Type B pancreatic cell (in vitro differentiated cells): ENCODE data around the gene SLC12A7. TPM values are rescaled to one million over a fixed set of nuclear protein-coding genes. Genes with fewer than 3 reads are reported as not detected.

Experiments
- DNase-seq: peaks from one replicate; pipeline ENCODE4 v3.0.0; 2021; ENCODE audit warnings: mixed read lengths; ENCODE audit not compliant: unreplicated experiment; ENCODE audit errors: extremely low spot score
- H3K27ac Mint-ChIP-seq: 2 replicates; pipeline ENCODE4 v1.8.0; 2021; ENCODE audit warnings: mild to moderate bottlenecking, mixed read lengths
- H3K27me3 Mint-ChIP-seq: 2 replicates; pipeline ENCODE4 v1.8.0; 2021; ENCODE audit warnings: mixed read lengths
- H3K36me3 Mint-ChIP-seq: 2 replicates; pipeline ENCODE4 v1.8.0; 2021; ENCODE audit warnings: mixed read lengths
- H3K4me1 Mint-ChIP-seq: one replicate; pipeline ENCODE4 v1.8.0; 2021; ENCODE audit warnings: mixed read lengths; ENCODE audit not compliant: unreplicated experiment
- H3K4me3 Mint-ChIP-seq: 2 replicates; pipeline ENCODE4 v1.8.0; 2021; ENCODE audit warnings: mild to moderate bottlenecking, mixed read lengths
- H3K9me3 Mint-ChIP-seq: 2 replicates; pipeline ENCODE4 v1.8.0; 2021; ENCODE audit warnings: mixed read lengths
- total RNA-seq: library from RNA; stranded (reverse); gene quantifications from 2 replicates; pipeline ENCODE4 v1.2.1, GENCODE V29; 2021; ENCODE audit warnings: low replicate concordance
- TF ChIP-seq, protein P1 (sequence below): fragments of 200-600 bp; sonication (generic); conservative IDR thresholded peaks from 2 replicates; pipeline ENCODE4 v1.5.0; 2021; ENCODE audit warnings: antibody characterized with exemption, mild to moderate bottlenecking

SLC12A7 gene
- total RNA-seq, 1 donor from 2014 or later, result 57.6 TPM

DNA sequence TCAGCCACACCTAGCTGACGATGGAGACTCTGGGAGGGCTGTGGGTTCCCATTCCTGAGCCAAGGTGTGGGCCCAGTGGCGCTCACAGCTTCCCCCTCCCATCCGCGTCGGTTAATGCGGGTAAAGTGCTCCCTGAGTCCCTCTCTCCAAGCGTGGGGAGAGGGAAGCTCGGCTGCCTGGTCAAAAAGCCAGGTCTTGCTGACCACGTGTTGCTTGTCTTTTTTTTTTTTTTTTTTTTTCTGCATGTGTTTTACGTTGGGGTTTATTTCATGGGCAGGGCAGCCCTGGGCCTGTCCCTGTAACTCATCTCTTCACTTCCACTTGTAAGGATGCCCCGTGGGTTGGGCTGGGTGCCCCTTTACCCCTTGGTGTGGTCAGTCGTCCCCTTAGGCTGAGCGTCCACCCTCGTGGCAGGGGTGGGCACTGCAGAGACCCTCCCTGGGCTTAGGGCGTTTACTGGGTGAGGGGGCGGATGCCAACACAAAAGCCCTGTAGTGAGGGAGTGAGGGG lies 91.4 kb downstream of the SLC12A7 start:
- Mint-ChIP-seq H3K27me3 (no peaks in the 10 kb centered on the region), H3K27ac (peak overlapping the region; percentile 24), H3K4me1 (peaks cover 15% of the 10 kb centered on the region), H3K9me3 (no peaks in the 10 kb centered on the region), H3K4me3 (peak overlapping the region; percentile 33), H3K36me3 (no peaks in the 10 kb centered on the region)
- TF ChIP-seq, protein P1, sequence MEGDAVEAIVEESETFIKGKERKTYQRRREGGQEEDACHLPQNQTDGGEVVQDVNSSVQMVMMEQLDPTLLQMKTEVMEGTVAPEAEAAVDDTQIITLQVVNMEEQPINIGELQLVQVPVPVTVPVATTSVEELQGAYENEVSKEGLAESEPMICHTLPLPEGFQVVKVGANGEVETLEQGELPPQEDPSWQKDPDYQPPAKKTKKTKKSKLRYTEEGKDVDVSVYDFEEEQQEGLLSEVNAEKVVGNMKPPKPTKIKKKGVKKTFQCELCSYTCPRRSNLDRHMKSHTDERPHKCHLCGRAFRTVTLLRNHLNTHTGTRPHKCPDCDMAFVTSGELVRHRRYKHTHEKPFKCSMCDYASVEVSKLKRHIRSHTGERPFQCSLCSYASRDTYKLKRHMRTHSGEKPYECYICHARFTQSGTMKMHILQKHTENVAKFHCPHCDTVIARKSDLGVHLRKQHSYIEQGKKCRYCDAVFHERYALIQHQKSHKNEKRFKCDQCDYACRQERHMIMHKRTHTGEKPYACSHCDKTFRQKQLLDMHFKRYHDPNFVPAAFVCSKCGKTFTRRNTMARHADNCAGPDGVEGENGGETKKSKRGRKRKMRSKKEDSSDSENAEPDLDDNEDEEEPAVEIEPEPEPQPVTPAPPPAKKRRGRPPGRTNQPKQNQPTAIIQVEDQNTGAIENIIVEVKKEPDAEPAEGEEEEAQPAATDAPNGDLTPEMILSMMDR, result no peak
- no peak for DNase-seq

DNA sequence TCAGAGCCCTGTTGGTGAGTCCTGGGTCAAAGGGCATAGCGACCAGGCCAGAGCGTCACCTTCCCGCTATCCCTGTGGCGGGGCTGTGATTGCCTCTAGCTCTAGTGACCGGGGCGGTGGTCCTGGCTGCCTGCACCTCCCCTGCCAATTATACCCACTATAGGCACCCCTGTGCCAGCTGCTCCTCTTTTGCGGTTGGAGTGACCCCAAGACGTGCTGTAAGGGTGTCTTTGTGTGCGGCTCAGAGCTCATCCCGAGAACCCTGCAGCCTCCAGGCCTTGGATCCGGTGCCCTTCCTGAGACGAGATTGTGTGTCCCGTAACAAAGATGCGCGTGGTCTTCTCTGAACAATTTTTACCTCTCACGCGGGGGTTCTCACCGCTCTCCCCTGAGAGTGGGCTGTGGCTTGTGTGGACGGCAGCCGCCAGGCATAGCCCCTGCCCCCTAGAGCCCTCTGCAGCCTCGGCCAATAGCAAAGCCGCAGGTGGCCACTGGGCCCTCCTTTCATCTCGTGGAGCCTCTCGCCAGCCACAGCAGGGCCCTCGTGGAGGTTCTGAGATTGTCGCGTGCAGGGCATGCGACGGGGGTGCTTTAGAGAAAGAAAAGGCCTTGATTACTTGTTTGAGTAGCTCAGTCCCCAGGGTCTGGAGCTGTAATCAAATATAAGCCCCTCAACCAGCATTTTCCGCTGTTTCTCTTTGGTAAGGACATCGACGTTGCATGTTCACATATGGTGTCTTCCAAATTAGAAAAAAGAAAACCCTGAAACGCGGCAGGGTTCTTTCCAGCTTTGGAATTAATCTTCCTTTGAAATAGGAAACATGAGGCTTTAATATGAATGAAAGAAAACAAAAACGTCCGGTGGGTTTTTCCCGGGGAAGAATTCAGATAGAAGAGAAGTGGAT lies 92.6 kb downstream of the SLC12A7 start:
- Mint-ChIP-seq H3K27me3 (no peaks in the 10 kb centered on the region), H3K4me3 (peak overlapping the region; percentile 10), H3K27ac (peak overlapping the region; percentile 3), H3K9me3 (no peaks in the 10 kb centered on the region), H3K36me3 (no peaks in the 10 kb centered on the region), H3K4me1 (peaks cover 15% of the 10 kb centered on the region)
- TF ChIP-seq, protein P1, result no peak
- DNase-seq, result no peak

DNA sequence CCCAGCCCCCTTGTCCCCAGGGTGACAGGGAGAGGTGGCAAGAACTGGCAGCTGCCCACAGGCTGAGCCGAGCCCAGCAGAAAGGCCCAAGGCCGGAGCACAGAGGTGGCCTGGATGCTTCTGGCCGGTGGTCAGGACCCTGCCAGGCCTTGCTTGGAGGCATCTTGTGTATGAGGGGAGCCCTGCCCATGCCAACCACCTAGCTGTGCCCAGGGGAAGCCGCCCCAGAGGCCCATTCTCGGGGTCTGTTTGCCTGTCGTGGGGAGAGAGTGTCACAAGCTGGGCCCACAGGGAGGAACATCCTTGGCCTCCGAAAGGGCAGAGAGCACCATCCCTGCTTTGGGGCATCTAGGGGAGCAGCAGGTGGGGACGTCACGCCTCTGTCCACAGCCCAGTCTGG lies 93.3 kb downstream of the SLC12A7 start:
- Mint-ChIP-seq H3K27me3 (no peaks in the 10 kb centered on the region), H3K9me3 (no peaks in the 10 kb centered on the region), H3K4me3 (no peak overlapping the region), H3K4me1 (peaks cover 15% of the 10 kb centered on the region), H3K36me3 (no peaks in the 10 kb centered on the region), H3K27ac (no peak overlapping the region)
- DNase-seq, result no peak
- TF ChIP-seq, protein P1, result no peak

DNA sequence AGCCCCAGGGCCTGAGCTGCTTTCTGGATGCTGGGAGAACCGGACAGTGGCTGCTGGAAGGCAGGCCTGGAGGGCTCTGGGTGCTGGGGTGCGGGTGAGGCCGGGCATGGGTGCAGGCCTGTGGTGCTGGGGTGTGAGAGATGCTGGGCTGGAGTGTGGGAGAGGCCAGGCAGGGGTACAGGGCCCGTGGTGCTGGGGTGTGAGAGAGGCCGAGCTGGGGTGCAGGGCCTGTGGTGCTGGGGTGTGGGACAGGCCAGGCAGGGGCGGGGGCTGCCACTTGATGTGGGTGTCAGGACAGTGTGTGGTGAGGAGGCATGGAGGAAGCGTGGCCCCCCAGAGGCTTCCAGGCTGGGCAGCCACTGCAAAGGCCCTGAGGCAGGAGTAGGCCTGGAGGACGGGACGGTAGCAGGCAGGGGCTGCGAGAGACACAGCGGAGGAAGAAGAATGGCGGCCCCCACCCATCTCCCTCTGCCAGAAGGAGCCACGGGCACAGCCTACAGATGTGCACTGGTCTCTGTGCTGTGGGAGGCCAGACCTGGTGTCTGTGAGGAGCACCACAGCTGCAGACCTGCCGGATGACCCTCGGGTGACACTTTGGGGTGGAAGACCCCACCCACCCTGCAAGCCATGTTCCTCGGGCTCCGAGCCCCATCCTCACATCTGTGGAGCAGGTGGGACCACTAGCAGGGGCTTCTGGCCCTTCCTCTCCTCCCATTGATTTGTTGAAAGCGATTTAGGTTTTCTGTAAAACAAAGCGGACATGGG lies 94.0 kb downstream of the SLC12A7 start:
- Mint-ChIP-seq H3K27ac (no peak overlapping the region), H3K36me3 (no peaks in the 10 kb centered on the region), H3K4me3 (no peak overlapping the region), H3K27me3 (no peaks in the 10 kb centered on the region), H3K9me3 (no peaks in the 10 kb centered on the region), H3K4me1 (peaks cover 15% of the 10 kb centered on the region)
- DNase-seq, result no peak
- TF ChIP-seq, protein P1, result no peak

DNA sequence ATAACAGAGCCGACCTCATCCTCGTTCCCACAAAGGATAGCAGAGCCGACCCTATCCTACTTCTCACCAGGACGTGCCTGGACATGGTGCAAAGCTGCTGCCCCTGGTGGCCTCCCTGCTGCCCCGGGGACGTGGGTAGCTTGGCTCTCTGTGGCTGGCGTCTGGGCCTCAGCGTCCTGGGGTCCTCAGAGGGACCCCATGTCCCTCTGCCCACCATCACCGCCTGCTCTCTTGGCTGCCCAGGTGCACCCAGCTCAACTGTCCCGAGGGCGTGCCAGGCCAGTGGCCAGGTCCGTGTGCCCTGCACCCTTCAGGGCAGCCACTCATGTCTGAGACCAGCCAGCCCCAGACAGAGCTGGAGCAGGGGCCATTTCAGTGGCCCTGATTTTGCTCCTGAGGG lies 94.8 kb downstream of the SLC12A7 start:
- Mint-ChIP-seq H3K4me1 (peaks cover 15% of the 10 kb centered on the region), H3K27me3 (no peaks in the 10 kb centered on the region), H3K27ac (no peak overlapping the region), H3K4me3 (no peak overlapping the region), H3K9me3 (no peaks in the 10 kb centered on the region), H3K36me3 (no peaks in the 10 kb centered on the region)
- TF ChIP-seq, protein P1, result no peak
- DNase-seq, result no peak
